HepG2 (cell line): ENCODE data around the gene MUL1. TPM values are rescaled to one million over a fixed set of nuclear protein-coding genes. Genes with fewer than 3 reads are reported as not detected.

ENCODE experiments used
- BATF2 ChIP-seq: sonication (generic); formaldehyde crosslinking; IDR thresholded peaks from 2 replicates; pipeline ENCODE4 v1.8.0; 2022; ENCODE audit warnings: mild to moderate bottlenecking, missing genetic modification reagents, moderate library complexity
- CHCHD3 ChIP-seq: sonication (generic); formaldehyde crosslinking; IDR thresholded peaks from 2 replicates; pipeline ENCODE4 v1.8.0; 2022; ENCODE audit warnings: mild to moderate bottlenecking, missing genetic modification reagents, moderate library complexity
- ELF3 ChIP-seq: IDR thresholded peaks from 2 replicates; pipeline ENCODE4 v1.6.1; 2016; ENCODE audit warnings: missing genetic modification reagents, missing compliant biosample characterization
- FOXA1 ChIP-seq, 2 experiments: fragments of 450-650 bp in 1 of 2; sonication (generic) in 1 of 2; formaldehyde crosslinking in 1 of 2; IDR thresholded peaks; 2 replicates each; pipeline versions ENCODE4 v1.4.0 to v1.6.1; 2016 to 2020; ENCODE audit warnings: missing genetic modification reagents in 1 of 2
- FOXC1 ChIP-seq: sonication (generic); formaldehyde crosslinking; IDR thresholded peaks from 2 replicates; pipeline ENCODE4 v1.8.0; 2022; ENCODE audit warnings: mild to moderate bottlenecking, missing genetic modification reagents, borderline replicate concordance
- HNRNPL ChIP-seq: fragments of 200-400 bp; formaldehyde crosslinking; IDR thresholded peaks from 2 replicates; pipeline ENCODE4 v1.6.1; 2017; ENCODE audit warnings: mild to moderate bottlenecking, low read depth, low read length
- JUND ChIP-seq: sonication (generic); formaldehyde crosslinking; IDR thresholded peaks from 2 replicates; pipeline ENCODE4 v1.8.0; 2022; ENCODE audit warnings: mild to moderate bottlenecking, missing genetic modification reagents
- MAX ChIP-seq: IDR thresholded peaks from 2 replicates; pipeline ENCODE4 v1.6.1; 2012; ENCODE audit warnings: inconsistent platforms
- MLXIP ChIP-seq: sonication (generic); formaldehyde crosslinking; IDR thresholded peaks from 2 replicates; pipeline ENCODE4 v1.9.0; 2021; ENCODE audit warnings: missing genetic modification reagents, borderline replicate concordance
- MTERF4 ChIP-seq: sonication (generic); formaldehyde crosslinking; IDR thresholded peaks from 2 replicates; pipeline ENCODE4 v1.8.0; 2023; ENCODE audit warnings: mild to moderate bottlenecking, missing genetic modification reagents
- MZF1 ChIP-seq: sonication (generic); formaldehyde crosslinking; IDR thresholded peaks from 2 replicates; pipeline ENCODE4 v1.8.1; 2023; ENCODE audit warnings: mild to moderate bottlenecking, missing genetic modification reagents, borderline replicate concordance
- ZBTB25 ChIP-seq: IDR thresholded peaks from 2 replicates; pipeline ENCODE4 v1.6.1; 2018; ENCODE audit warnings: missing genetic modification reagents
- ZBTB4 ChIP-seq: sonication (generic); formaldehyde crosslinking; IDR thresholded peaks from 2 replicates; pipeline ENCODE4 v1.4.0; 2020; ENCODE audit warnings: missing genetic modification reagents, mild to moderate bottlenecking, borderline replicate concordance
- ZNF138 ChIP-seq: sonication (generic); formaldehyde crosslinking; IDR thresholded peaks from 2 replicates; pipeline ENCODE4 v1.5.0; 2020; ENCODE audit warnings: mild to moderate bottlenecking, low read depth, missing genetic modification reagents
- ZNF607 ChIP-seq: sonication (generic); formaldehyde crosslinking; IDR thresholded peaks from 2 replicates; pipeline ENCODE4 v1.5.1; 2020; ENCODE audit warnings: missing genetic modification reagents, mild to moderate bottlenecking, borderline replicate concordance
- ZNF639 ChIP-seq: conservative IDR thresholded peaks from 2 replicates; pipeline ENCODE4 v1.6.1; 2018; ENCODE audit warnings: missing genetic modification reagents
- polyA plus RNA-seq, 8 experiments: library from polyadenylated mRNA; depleted of rRNA in 3 of 8; stranded (reverse) in 7 of 8; unstranded in 1 of 8; fragments of >200 nt; fragmentation: Illumina TruSeq in 4 of 8; extraction: Trizol in 4 of 8; gene quantifications; 2 replicates each; pipeline versions ENCODE4 v1.2.1 to v1.2.3, GENCODE V29; 2011 to 2016; ENCODE audit warnings: low read depth in 4 of 8, missing spikeins in 1 of 8, mixed read lengths in 1 of 8; ENCODE audit not compliant: insufficient read depth in 1 of 8
- total RNA-seq, 5 experiments: library from RNA; depleted of rRNA; stranded (reverse); fragments of >200 nt; fragmentation: Illumina TruSeq; extraction: Trizol; gene quantifications; 2 replicates each; pipeline ENCODE4 v1.2.3, GENCODE V29; 2016; ENCODE audit warnings: low read depth in 1 of 5

The MUL1 gene
- total and polyA plus RNA-seq, 2 of the 13 experiments (the other 11 are each of a cell fraction or from before 2014, with no cell fraction given), result 21.5 to 26.5 TPM

GRCh38 chr1:20507564-20508410 is at the start of gene MUL1 (continued):
- TF ChIP-seq ZBTB4 (CRISPR knock-in tag) (peak; percentile 77; the same call in 1 of the 2 replicates), MZF1 (CRISPR knock-in tag) (no peak; the same call in 1 of the 2 replicates), ZBTB25 (0 out of 2 replicates have a peak, but pooled peaks have one; percentile 56), FOXA1 (IDR thresholded peaks at IDR 0.05) (no peak), FOXA1 (CRISPR knock-in tag; IDR thresholded peaks at IDR 0.05) (no peak; the same call in 1 of the 2 replicates), HNRNPL (peak; percentile 67; the same call in 1 of the 2 replicates), ZNF138 (CRISPR knock-in tag) (0 out of 2 replicates have a peak, but pooled peaks have one; percentile 60), MLXIP (CRISPR knock-in tag) (no peak), JUND (CRISPR knock-in tag) (no peak), MAX (peak; percentile 68), CHCHD3 (CRISPR knock-in tag) (no peak), BATF2 (CRISPR knock-in tag) (no peak), ZNF607 (CRISPR knock-in tag) (no peak; the same call in 1 of the 2 replicates), MTERF4 (CRISPR knock-in tag) (peak; percentile 82; the same call in 1 of the 2 replicates), FOXC1 (CRISPR knock-in tag) (peak; percentile 96), ELF3 (CRISPR knock-in tag) (peak; percentile 56), ZNF639 (CRISPR knock-in tag) (peak; percentile 46; the same call in 1 of the 2 replicates)
